ENCODE measurements around the gene MAN1A1.

MAN1A1 gene

GRCh38 chr6:119209452-119210205, 139.9 kb downstream of the MAN1A1 start:
- POLR2A ChIA-PET = no interaction called here
- H3K9me3 ChIP-seq (ENCODE audit: control insufficient read depth, insufficient read depth, low read depth, low read length) = no peaks in the 10 kb centered on the region
- no peak overlapping the region for H3K4me3 ChIP-seq (ENCODE audit: low read depth, low read length)
- TF ChIP-seq GLI2 (tag by site-specific recombination; IDR thresholded peaks at IDR 0.05; ENCODE audit: borderline replicate concordance, low read depth) (no peak), ZBTB8A (tag by site-specific recombination; IDR thresholded peaks at IDR 0.05) (no peak), ZNF629 (tag by site-specific recombination; IDR thresholded peaks at IDR 0.05) (no peak), ZNF398 (tag by site-specific recombination; IDR thresholded peaks at IDR 0.05) (no peak), ZNF664 (tag by site-specific recombination; IDR thresholded peaks at IDR 0.05) (no peak), ZNF571 (tag by site-specific recombination; IDR thresholded peaks at IDR 0.05) (no peak), KLF1 (tag by site-specific recombination; IDR thresholded peaks at IDR 0.05) (no peak), ZNF510 (tag by site-specific recombination; IDR thresholded peaks at IDR 0.05; ENCODE audit: insufficient replicate concordance) (no peak), ZNF19 (tag by site-specific recombination; IDR thresholded peaks at IDR 0.05; ENCODE audit: low read depth) (no peak), PRDM4 (tag by site-specific recombination; IDR thresholded peaks at IDR 0.05) (no peak), ZNF121 (tag by site-specific recombination; IDR thresholded peaks at IDR 0.05) (no peak), ZNF184 (tag by site-specific recombination; IDR thresholded peaks at IDR 0.05) (no peak), ZBTB21 (tag by site-specific recombination; IDR thresholded peaks at IDR 0.05) (no peak), GLI4 (tag by site-specific recombination; IDR thresholded peaks at IDR 0.05) (no peak), ZNF324 (tag by site-specific recombination; IDR thresholded peaks at IDR 0.05) (no peak), KLF16 (tag by site-specific recombination; IDR thresholded peaks at IDR 0.05) (no peak), ZNF138 (tag by site-specific recombination; IDR thresholded peaks at IDR 0.05; ENCODE audit: borderline replicate concordance) (no peak), CTCF (tag by site-specific recombination; IDR thresholded peaks at IDR 0.05) (no peak)
- CTCF ChIA-PET = interaction anchor here (0.8 to 1.0 kb wide), 2 partner anchors 8 to 125 kb away, joined by 3 to 5 read pairs; no protein-coding TSS in a partner anchor
- H3K4me1 ChIP-seq (ENCODE audit: control insufficient read depth, insufficient read depth, low read length) = no peaks in the 10 kb centered on the region
- no peaks in the 10 kb centered on the region for H3K36me3 ChIP-seq (ENCODE audit: control insufficient read depth in 2 of 2, insufficient read depth in 1 of 2, low read length in 2 of 2)
- H3K27ac ChIP-seq (ENCODE audit: extremely low read depth, low read depth, low read length) = no peak overlapping the region

GRCh38 chr6:119207971-119208725, 141.4 kb downstream of the MAN1A1 start:
- no peaks in the 10 kb centered on the region for H3K4me1 ChIP-seq (ENCODE audit: control insufficient read depth, insufficient read depth, low read length)
- H3K27ac ChIP-seq (ENCODE audit: extremely low read depth, low read depth, low read length) = no peak overlapping the region
- peak; percentile 58 for TF ChIP-seq SP7 (tag by site-specific recombination; IDR thresholded peaks at IDR 0.05)
- TF ChIP-seq FEZF1 (tag by site-specific recombination; IDR thresholded peaks at IDR 0.05) = peak; percentile 71
- peak; percentile 30; the same call in 1 of the 2 replicates for TF ChIP-seq PRDM6 (tag by site-specific recombination; IDR thresholded peaks at IDR 0.05)
- no peak for TF ChIP-seq ZBTB1 (tag by site-specific recombination; IDR thresholded peaks at IDR 0.05)
- no peak for TF ChIP-seq ZBTB17 (tag by site-specific recombination; IDR thresholded peaks at IDR 0.05)
- no peak for TF ChIP-seq ZNF292 (tag by site-specific recombination; IDR thresholded peaks at IDR 0.05; ENCODE audit: borderline replicate concordance, low read depth)
- POLR2A ChIA-PET = no interaction called here
- H3K9me3 ChIP-seq (ENCODE audit: control insufficient read depth, insufficient read depth, low read depth, low read length) = no peaks in the 10 kb centered on the region
- CTCF ChIA-PET = interaction anchor here (0.6 kb wide), 1 partner anchor 198 kb away, joined by 3 read pairs; no protein-coding TSS in a partner anchor
- H3K4me3 ChIP-seq (ENCODE audit: low read depth, low read length) = no peak overlapping the region
- peaks cover 0 to 10% of the 10 kb centered on the region in 2 experiments; a peak in 1 of 3 replicates for H3K36me3 ChIP-seq (ENCODE audit: control insufficient read depth in 2 of 2, insufficient read depth in 1 of 2, low read length in 2 of 2)

Measured in HEK293 (cell line).